C4-2B (cell line): ENCODE data around the gene PCDHGB7.

Source experiments
- ZFX ChIP-seq: fragments of 450-650 bp; IDR thresholded peaks from 2 replicates; pipeline ENCODE4 v1.6.1; 2017
- TF ChIP-seq, protein P1 (sequence below): fragments of 450-650 bp; conservative IDR thresholded peaks from 2 replicates; pipeline ENCODE4 v1.5.1; 2017; ENCODE audit warnings: mild to moderate bottlenecking

DNA sequence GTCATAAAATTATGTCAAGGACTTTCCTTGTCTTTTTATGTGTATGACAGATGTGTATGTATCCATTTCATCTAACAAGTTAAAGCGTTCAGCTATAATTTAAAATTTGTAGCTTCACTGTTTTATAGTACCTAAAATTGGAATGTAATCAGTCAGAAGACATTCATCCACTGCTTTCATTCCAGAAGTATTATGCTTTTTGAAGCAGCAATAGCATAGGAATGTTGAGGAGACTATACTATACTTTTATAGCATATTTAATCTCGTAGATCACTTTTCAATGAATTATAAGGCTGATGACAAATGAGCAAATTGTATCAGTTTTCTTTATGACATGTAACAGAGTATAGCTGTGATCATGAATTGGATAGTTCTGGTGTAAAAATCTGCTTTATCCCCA, 19.7 kb downstream of the PCDHGB7 start:
- TF ChIP-seq, protein P1, sequence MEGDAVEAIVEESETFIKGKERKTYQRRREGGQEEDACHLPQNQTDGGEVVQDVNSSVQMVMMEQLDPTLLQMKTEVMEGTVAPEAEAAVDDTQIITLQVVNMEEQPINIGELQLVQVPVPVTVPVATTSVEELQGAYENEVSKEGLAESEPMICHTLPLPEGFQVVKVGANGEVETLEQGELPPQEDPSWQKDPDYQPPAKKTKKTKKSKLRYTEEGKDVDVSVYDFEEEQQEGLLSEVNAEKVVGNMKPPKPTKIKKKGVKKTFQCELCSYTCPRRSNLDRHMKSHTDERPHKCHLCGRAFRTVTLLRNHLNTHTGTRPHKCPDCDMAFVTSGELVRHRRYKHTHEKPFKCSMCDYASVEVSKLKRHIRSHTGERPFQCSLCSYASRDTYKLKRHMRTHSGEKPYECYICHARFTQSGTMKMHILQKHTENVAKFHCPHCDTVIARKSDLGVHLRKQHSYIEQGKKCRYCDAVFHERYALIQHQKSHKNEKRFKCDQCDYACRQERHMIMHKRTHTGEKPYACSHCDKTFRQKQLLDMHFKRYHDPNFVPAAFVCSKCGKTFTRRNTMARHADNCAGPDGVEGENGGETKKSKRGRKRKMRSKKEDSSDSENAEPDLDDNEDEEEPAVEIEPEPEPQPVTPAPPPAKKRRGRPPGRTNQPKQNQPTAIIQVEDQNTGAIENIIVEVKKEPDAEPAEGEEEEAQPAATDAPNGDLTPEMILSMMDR: no peak
- TF ChIP-seq ZFX: no peak
